CD14-positive monocyte (primary cell): ENCODE results near the gene SLC23A1. TPM values are rescaled to one million over a fixed set of nuclear protein-coding genes. Genes with fewer than 3 reads are reported as not detected.

Experiments used
- DNase-seq, 3 donors: peaks; one replicate each; pipeline ENCODE4 v3.0.0-alpha.2; 2011 to 2022
- H2AFZ ChIP-seq: 2 replicates; pipeline ENCODE4 v1.6.0; 2012; ENCODE audit warnings: mild to moderate bottlenecking, low read depth, low read length, inconsistent platforms; ENCODE audit not compliant: insufficient read depth, poor library complexity, severe bottlenecking
- H3K27ac ChIP-seq, 2 donors: 1 replicate in 1 of 2; 2 replicates in 1 of 2; pipeline ENCODE4 v1.5.1; 2012 to 2013; ENCODE audit warnings: low read length in 2 of 2, control low read depth in 1 of 2, inconsistent platforms in 1 of 2, low read depth in 1 of 2, mild to moderate bottlenecking in 1 of 2
- H3K27me3 ChIP-seq, 2 donors: one replicate each; pipeline versions ENCODE4 v1.6.0 to v1.6.1; 2011 to 2013; ENCODE audit warnings: low read length in 2 of 2; ENCODE audit not compliant: control insufficient read depth in 2 of 2, insufficient read depth in 2 of 2
- H3K36me3 ChIP-seq, 2 donors: replicated peaks in 1 of 2; 1 replicate in 1 of 2; 2 replicates in 1 of 2; pipeline versions ENCODE4 v1.5.1 to v1.6.1; 2012 to 2013; ENCODE audit warnings: low read length in 2 of 2, control low read depth in 1 of 2, inconsistent platforms in 1 of 2, mild to moderate bottlenecking in 1 of 2; ENCODE audit not compliant: insufficient read depth in 2 of 2, control insufficient read depth in 1 of 2
- H3K4me1 ChIP-seq, 2 donors: 1 replicate in 1 of 2; 2 replicates in 1 of 2; pipeline versions ENCODE4 v1.5.1 to v1.6.1; 2012 to 2013; ENCODE audit warnings: low read length in 2 of 2, control low read depth in 1 of 2, inconsistent platforms in 1 of 2, mild to moderate bottlenecking in 1 of 2, moderate library complexity in 1 of 2; ENCODE audit not compliant: insufficient read depth in 2 of 2, control insufficient read depth in 1 of 2
- H3K4me2 ChIP-seq: replicated peaks from 2 replicates; pipeline ENCODE3; 2012; ENCODE audit warnings: low read length, moderate library complexity, mild to moderate bottlenecking; ENCODE audit not compliant: poor library complexity, severe bottlenecking; ENCODE audit errors: extremely low read depth
- H3K4me3 ChIP-seq, 3 experiments: fragments of 200-600 bp in 1 of 3; sonication (generic) in 1 of 3; replicated peaks in 1 of 3; 1 replicate in 2 of 3; 2 replicates in 1 of 3; pipeline ENCODE4 v1.5.1; 2011 to 2013; ENCODE audit warnings: low read length in 3 of 3, mild to moderate bottlenecking in 3 of 3, control low read depth in 2 of 3, low read depth in 2 of 3, inconsistent platforms in 1 of 3, moderate library complexity in 1 of 3
- H3K79me2 ChIP-seq: 2 replicates; pipeline ENCODE4 v1.6.0; 2012; ENCODE audit warnings: mild to moderate bottlenecking, control low read depth, inconsistent platforms, low read length, moderate library complexity; ENCODE audit not compliant: insufficient read depth
- H3K9ac ChIP-seq: 2 replicates; pipeline ENCODE4 v1.6.0; 2017; ENCODE audit warnings: low read length, mild to moderate bottlenecking; ENCODE audit not compliant: insufficient read depth, poor library complexity, severe bottlenecking
- H3K9me3 ChIP-seq, 2 donors: replicated peaks in 1 of 2; 1 replicate in 1 of 2; 2 replicates in 1 of 2; pipeline versions ENCODE4 v1.5.1 to v1.6.1; 2012 to 2013; ENCODE audit warnings: low read length in 2 of 2, control low read depth in 1 of 2; ENCODE audit not compliant: control insufficient read depth in 1 of 2, insufficient read depth in 1 of 2
- H4K20me1 ChIP-seq: 2 replicates; pipeline ENCODE4 v1.6.0; 2012; ENCODE audit warnings: mild to moderate bottlenecking, low read length, control low read depth, moderate library complexity; ENCODE audit not compliant: insufficient read depth
- H3K27ac Mint-ChIP-seq, 7 donors: one replicate each; pipeline ENCODE4 v1.8.0; 2020; ENCODE audit warnings: mild to moderate bottlenecking in 7 of 7, mixed read lengths in 7 of 7, moderate library complexity in 6 of 7, inconsistent platforms in 2 of 7
- H3K27me3 Mint-ChIP-seq, 3 donors: one replicate each; pipeline ENCODE4 v1.8.0; 2021 to 2022; ENCODE audit warnings: low read depth in 3 of 3, mild to moderate bottlenecking in 3 of 3, mixed read lengths in 3 of 3, moderate library complexity in 3 of 3, inconsistent platforms in 1 of 3
- H3K36me3 Mint-ChIP-seq, 2 donors: one replicate each; pipeline ENCODE4 v1.8.0; 2020; ENCODE audit warnings: mixed read lengths in 2 of 2, inconsistent platforms in 1 of 2, mild to moderate bottlenecking in 1 of 2
- H3K4me1 Mint-ChIP-seq: one replicate; pipeline ENCODE4 v1.8.0; 2020; ENCODE audit warnings: mild to moderate bottlenecking, mixed read lengths
- H3K4me3 Mint-ChIP-seq, 2 donors: one replicate each; pipeline ENCODE4 v1.8.0; 2020; ENCODE audit warnings: mild to moderate bottlenecking in 2 of 2, mixed read lengths in 2 of 2, moderate library complexity in 1 of 2
- H3K9me3 Mint-ChIP-seq, 7 donors: one replicate each; pipeline ENCODE4 v1.8.0; 2020 to 2022; ENCODE audit warnings: mixed read lengths in 7 of 7, mild to moderate bottlenecking in 6 of 7, moderate library complexity in 6 of 7, inconsistent platforms in 2 of 7
- WGBS: methylation state at CpG from one replicate; pipeline ENCODE4 v1.1.5; 2013; ENCODE audit warnings: missing lambda C conversion rate; ENCODE audit not compliant: insufficient coverage; 5-methylcytosine and 5-hydroxymethylcytosine counted together
- intact Hi-C, 2 donors: fragments of 100-400 bp; cut with micrococcal nuclease; formaldehyde crosslinking; loops; one replicate each; pipeline versions ENCODE4 v1.15.0 to v1.15.1; 2023
- polyA plus RNA-seq, 3 donors: library from polyadenylated mRNA; depleted of rRNA in 1 of 3; unstranded in 2 of 3; stranded (reverse) in 1 of 3; fragments of 300-500 nt in 2 of 3; fragments of >200 nt in 1 of 3; fragmentation: Illumina TruSeq in 2 of 3; gene quantifications; 1 replicate in 2 of 3; 2 replicates in 1 of 3; pipeline ENCODE4 v1.2.3, GENCODE V29; 2012 to 2021
- TF ChIP-seq, protein P1 (sequence below): fragments of 200-600 bp; IDR thresholded peaks from one replicate; pipeline ENCODE4 v1.8.0; 2022; ENCODE audit warnings: antibody characterized with exemption, mild to moderate bottlenecking

Gene SLC23A1
- polyA plus RNA-seq, 3 donors, result not detected

- H3K4me1 Mint-ChIP-seq, result peaks cover 33% of the 10 kb centered on the region
- Histone ChIP-seq H3K4me3 (peak within 1 kb of the TSS in 2 of 3 experiments; percentile 54 to 82), H3K9me3 (peaks cover 0 to 5% of the 10 kb centered on the region in 2 donors), H4K20me1 (no peaks in the 10 kb centered on the region), H3K4me2 (peak within 1 kb of the TSS; percentile 89), H3K79me2 (no peaks in the 10 kb centered on the region), H3K27me3 (peaks cover 12 to 41% of the 10 kb centered on the region in 2 donors), H3K9ac (peak within 1 kb of the TSS; percentile 42), H3K36me3 (no peaks in the 10 kb centered on the region), H2AFZ (peak within 1 kb of the TSS; percentile 96), H3K27ac (no peak within 1 kb of the TSS), H3K4me1 (peaks cover 25 to 33% of the 10 kb centered on the region in 2 donors)
- peaks cover 5% of the 10 kb centered on the region in 2 donors for H3K36me3 Mint-ChIP-seq
- peak within 1 kb of the TSS; percentile 89 to 94 for H3K4me3 Mint-ChIP-seq
- DNase-seq, result no peak
- H3K27ac Mint-ChIP-seq, result no peak within 1 kb of the TSS
- peaks cover 0 to 9% (median 5%) of the 10 kb centered on the region in 7 donors for H3K9me3 Mint-ChIP-seq
- H3K27me3 Mint-ChIP-seq, result peaks cover 40 to 57% (median 45%) of the 10 kb centered on the region in 3 donors
- WGBS, result 86% methylated on average over 73 of the region's 76 CpGs
- intact Hi-C loops, result no loop called here
- TF ChIP-seq, protein P1, sequence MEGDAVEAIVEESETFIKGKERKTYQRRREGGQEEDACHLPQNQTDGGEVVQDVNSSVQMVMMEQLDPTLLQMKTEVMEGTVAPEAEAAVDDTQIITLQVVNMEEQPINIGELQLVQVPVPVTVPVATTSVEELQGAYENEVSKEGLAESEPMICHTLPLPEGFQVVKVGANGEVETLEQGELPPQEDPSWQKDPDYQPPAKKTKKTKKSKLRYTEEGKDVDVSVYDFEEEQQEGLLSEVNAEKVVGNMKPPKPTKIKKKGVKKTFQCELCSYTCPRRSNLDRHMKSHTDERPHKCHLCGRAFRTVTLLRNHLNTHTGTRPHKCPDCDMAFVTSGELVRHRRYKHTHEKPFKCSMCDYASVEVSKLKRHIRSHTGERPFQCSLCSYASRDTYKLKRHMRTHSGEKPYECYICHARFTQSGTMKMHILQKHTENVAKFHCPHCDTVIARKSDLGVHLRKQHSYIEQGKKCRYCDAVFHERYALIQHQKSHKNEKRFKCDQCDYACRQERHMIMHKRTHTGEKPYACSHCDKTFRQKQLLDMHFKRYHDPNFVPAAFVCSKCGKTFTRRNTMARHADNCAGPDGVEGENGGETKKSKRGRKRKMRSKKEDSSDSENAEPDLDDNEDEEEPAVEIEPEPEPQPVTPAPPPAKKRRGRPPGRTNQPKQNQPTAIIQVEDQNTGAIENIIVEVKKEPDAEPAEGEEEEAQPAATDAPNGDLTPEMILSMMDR, result peak; percentile 36
Measured at GRCh38 chr5:139394654-139395566, 11.8 kb upstream of the SLC23A1 start, which contains the start of gene PROB1. TSS of gene PROB1 (minus strand) at chr5:139395104. CDS start at chr5:139395081, 23 bp downstream.

- Mint-ChIP-seq H3K4me3 (peak overlapping the region; percentile 89 to 94), H3K36me3 (peaks cover 5% of the 10 kb centered on the region in 2 donors), H3K27ac (no peak overlapping the region), H3K9me3 (peaks cover 0 to 9% (median 5%) of the 10 kb centered on the region in 7 donors), H3K27me3 (peaks cover 47 to 63% (median 48%) of the 10 kb centered on the region in 3 donors), H3K4me1 (peaks cover 37% of the 10 kb centered on the region)
- Histone ChIP-seq H3K4me2 (peak overlapping the region; percentile 89), H3K4me3 (peak overlapping the region in 1 of 3 experiments; percentile 82), H3K36me3 (no peaks in the 10 kb centered on the region), H2AFZ (peak overlapping the region; percentile 96), H3K9me3 (peaks cover 0 to 5% of the 10 kb centered on the region in 2 donors), H3K79me2 (no peaks in the 10 kb centered on the region), H3K9ac (peak overlapping the region; percentile 42), H4K20me1 (no peaks in the 10 kb centered on the region), H3K27ac (no peak overlapping the region), H3K27me3 (peaks cover 12 to 41% of the 10 kb centered on the region in 2 donors), H3K4me1 (peaks cover 25 to 33% of the 10 kb centered on the region in 2 donors)
- intact Hi-C loops, result no loop called here
- WGBS, result 14% methylated on average over 61 of the region's 62 CpGs
- TF ChIP-seq, protein P1, result peak; percentile 82
- DNase-seq, result peak in 1 of 3 donors; percentile 46
Measured at GRCh38 chr5:139394123-139394653, 11.1 kb upstream of the SLC23A1 start.
